Measurements from ENCODE around the gene NFATC3.

Gene NFATC3

DNA sequence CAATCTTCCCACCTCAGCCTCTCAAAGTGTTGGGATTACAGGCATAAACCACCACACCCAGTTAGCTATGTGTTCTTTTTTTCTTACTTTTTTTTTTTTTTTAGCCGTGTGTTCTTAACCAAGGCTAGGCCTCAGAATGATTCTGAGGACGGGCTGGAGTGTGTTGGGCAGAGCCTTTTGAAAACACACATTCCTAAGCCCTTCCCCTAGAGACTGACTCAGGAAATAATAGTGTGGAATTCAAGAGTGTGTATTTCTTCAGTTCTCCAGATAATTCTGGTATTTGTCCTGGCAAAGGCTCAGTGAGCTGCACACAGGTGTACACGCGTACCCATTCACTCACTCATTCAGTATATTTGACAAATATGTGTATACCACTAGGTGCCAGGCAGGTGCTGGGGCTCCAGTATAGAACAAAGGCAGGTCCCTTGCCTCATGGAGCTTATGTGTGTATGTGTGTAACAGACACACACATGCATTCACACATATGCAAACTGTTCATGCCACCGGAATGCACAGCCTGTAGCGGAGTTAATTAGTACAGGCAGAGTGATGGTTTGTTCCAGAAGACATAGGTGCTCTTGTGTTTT is 19.4 kb upstream of the NFATC3 start:
- H3K4me3 ChIP-seq (replicated peaks; ENCODE audit: low read depth, low read length): no peak overlapping the region
- DNase-seq (ENCODE audit: extremely low read depth, low read depth): no peak
- TF ChIP-seq CTCF (IDR thresholded peaks at IDR 0.05; ENCODE audit: low read depth, low read length, missing control alignments): no peak

GRCh38 chr16:68066763-68067162 is 18.4 kb upstream of the NFATC3 start:
- no peak for TF ChIP-seq CTCF (IDR thresholded peaks at IDR 0.05; ENCODE audit: low read depth, low read length, missing control alignments)
- no peak overlapping the region for H3K4me3 ChIP-seq (replicated peaks; ENCODE audit: low read depth, low read length)
- no peak for DNase-seq (ENCODE audit: extremely low read depth, low read depth)

- no peak for TF ChIP-seq CTCF (IDR thresholded peaks at IDR 0.05; ENCODE audit: low read depth, low read length, missing control alignments)
- DNase-seq (ENCODE audit: extremely low read depth, low read depth): no peak
- no peak overlapping the region for H3K4me3 ChIP-seq (replicated peaks; ENCODE audit: low read depth, low read length)
These were observed 16.2 kb upstream of the NFATC3 start for GRCh38 chr16:68068926-68069325.

DNA sequence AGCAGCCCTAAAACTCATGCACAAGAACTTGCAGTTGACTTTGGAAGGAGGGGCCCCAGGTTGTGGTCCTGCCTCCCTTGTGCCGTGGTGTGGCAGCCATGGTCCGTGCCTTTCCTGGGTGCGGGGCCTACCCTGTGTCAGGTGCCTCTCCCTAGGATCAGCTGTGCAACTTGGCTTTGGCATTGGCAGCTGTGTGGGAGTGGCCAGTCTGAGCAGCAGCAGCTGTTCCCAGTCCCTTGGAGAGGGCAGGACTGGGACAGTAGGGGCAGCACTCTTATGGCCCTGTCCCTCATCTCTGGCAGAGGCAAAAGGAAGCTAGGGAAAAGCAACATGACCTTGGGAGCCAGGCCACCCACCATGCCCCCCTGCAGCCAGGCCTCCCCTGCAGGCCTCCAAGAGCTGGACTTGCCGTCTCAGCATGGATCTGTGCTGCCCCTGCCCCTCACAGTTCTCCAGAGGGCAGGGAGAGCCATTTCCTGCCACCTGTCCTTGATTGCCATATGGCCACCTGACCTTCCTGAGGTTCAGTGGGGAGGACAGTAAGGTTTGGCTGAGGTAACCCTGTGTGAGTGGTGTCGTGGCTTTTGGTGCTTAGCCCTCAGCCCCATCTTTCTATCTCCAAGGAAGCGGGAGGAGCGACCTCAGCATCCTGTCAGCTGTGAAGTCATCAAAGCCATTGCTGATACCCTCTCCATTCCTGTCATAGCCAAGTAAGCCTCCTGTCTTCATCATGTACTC is 15.5 kb upstream of the NFATC3 start:
- no peak overlapping the region for H3K4me3 ChIP-seq (replicated peaks; ENCODE audit: low read depth, low read length)
- no peak for DNase-seq (ENCODE audit: extremely low read depth, low read depth)
- no peak for TF ChIP-seq CTCF (IDR thresholded peaks at IDR 0.05; ENCODE audit: low read depth, low read length, missing control alignments)

GRCh38 chr16:68070249-68070730 is 14.9 kb upstream of the NFATC3 start:
- DNase-seq (ENCODE audit: extremely low read depth, low read depth): no peak
- no peak for TF ChIP-seq CTCF (IDR thresholded peaks at IDR 0.05; ENCODE audit: low read depth, low read length, missing control alignments)
- no peak overlapping the region for H3K4me3 ChIP-seq (replicated peaks; ENCODE audit: low read depth, low read length)

GRCh38 chr16:68070806-68071517 is 14.2 kb upstream of the NFATC3 start:
- TF ChIP-seq CTCF (IDR thresholded peaks at IDR 0.05; ENCODE audit: low read depth, low read length, missing control alignments): no peak
- H3K4me3 ChIP-seq (replicated peaks; ENCODE audit: low read depth, low read length): no peak overlapping the region
- DNase-seq (ENCODE audit: extremely low read depth, low read depth): no peak
